Measurements from ENCODE around the gene CUL4A. TPM values are rescaled to one million over a fixed set of nuclear protein-coding genes. Genes with fewer than 3 reads are reported as not detected.

The CUL4A gene
- total RNA-seq, 1 donor from 2014 or later, result 81.3 TPM

- Histone ChIP-seq H3K79me2 (ENCODE audit: insufficient read depth, low read length) (peaks cover 25% of the 10 kb centered on the region), H3K9me3 (ENCODE audit: insufficient read depth, low read depth, low read length) (no peaks in the 10 kb centered on the region), H3K4me3 (ENCODE audit: insufficient read depth, low read depth, low read length) (no peak overlapping the region), H3K4me1 (ENCODE audit: insufficient read depth, low read length) (peaks cover 39% of the 10 kb centered on the region), H3K4me2 (ENCODE audit: low read length) (peak overlapping the region; percentile 47), H4K20me1 (ENCODE audit: insufficient read depth, low read length) (peaks cover 3% of the 10 kb centered on the region), H3K27ac (ENCODE audit: low read depth, low read length) (peak overlapping the region; percentile 97), H3K9ac (ENCODE audit: low read length) (peak overlapping the region; percentile 40), H2AFZ (ENCODE audit: low read depth, low read length) (no peak overlapping the region), H3K36me3 (ENCODE audit: insufficient read depth, low read length) (peaks cover 21% of the 10 kb centered on the region), H3K27me3 (ENCODE audit: insufficient read depth, low read length) (no peaks in the 10 kb centered on the region)
- peaks cover 17% of the 10 kb centered on the region for H3K4me1 Mint-ChIP-seq (ENCODE audit: low read depth, unreplicated experiment)
- TF ChIP-seq, protein P1, sequence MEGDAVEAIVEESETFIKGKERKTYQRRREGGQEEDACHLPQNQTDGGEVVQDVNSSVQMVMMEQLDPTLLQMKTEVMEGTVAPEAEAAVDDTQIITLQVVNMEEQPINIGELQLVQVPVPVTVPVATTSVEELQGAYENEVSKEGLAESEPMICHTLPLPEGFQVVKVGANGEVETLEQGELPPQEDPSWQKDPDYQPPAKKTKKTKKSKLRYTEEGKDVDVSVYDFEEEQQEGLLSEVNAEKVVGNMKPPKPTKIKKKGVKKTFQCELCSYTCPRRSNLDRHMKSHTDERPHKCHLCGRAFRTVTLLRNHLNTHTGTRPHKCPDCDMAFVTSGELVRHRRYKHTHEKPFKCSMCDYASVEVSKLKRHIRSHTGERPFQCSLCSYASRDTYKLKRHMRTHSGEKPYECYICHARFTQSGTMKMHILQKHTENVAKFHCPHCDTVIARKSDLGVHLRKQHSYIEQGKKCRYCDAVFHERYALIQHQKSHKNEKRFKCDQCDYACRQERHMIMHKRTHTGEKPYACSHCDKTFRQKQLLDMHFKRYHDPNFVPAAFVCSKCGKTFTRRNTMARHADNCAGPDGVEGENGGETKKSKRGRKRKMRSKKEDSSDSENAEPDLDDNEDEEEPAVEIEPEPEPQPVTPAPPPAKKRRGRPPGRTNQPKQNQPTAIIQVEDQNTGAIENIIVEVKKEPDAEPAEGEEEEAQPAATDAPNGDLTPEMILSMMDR (IDR thresholded peaks at IDR 0.05; ENCODE audit: insufficient read depth, low read depth, low read length), result no peak
- TF ChIP-seq EZH2 (IDR thresholded peaks at IDR 0.05; ENCODE audit: insufficient read depth, low read length), result no peak
- H3K9me3 Mint-ChIP-seq (ENCODE audit: unreplicated experiment), result no peaks in the 10 kb centered on the region
- H3K36me3 Mint-ChIP-seq (ENCODE audit: low read depth, unreplicated experiment), result peaks cover 25% of the 10 kb centered on the region
- FAIRE-seq (no peak), DNase-seq (ENCODE audit: low read depth) (peak; percentile 30)
- no peaks in the 10 kb centered on the region for H3K27me3 Mint-ChIP-seq (ENCODE audit: low read depth, unreplicated experiment)
- H3K27ac Mint-ChIP-seq (ENCODE audit: unreplicated experiment), result peak overlapping the region; percentile 93
- H3K4me3 Mint-ChIP-seq (ENCODE audit: unreplicated experiment), result no peak overlapping the region
These were observed 21.3 kb upstream of the CUL4A start for GRCh38 chr13:113187883-113188665.

DNA sequence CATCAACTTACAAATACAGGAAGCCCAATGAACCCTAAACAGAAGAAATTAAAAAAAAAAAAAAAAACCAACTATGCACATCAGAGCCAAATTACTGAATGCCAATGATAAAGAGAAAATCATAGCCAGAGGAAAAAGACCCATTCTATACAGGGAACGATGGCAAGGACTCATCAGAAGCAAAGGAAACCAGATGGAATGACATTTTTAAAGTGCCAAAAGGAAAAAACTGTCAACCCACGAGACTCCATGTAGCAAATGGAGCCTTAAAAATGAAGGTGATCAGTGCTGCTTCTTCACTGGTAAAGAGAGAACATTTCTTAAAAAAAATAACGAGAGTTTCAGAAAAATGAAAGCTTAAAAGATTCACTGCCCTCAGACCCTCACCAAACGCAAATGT, 19.2 kb upstream of the CUL4A start:
- H3K27ac Mint-ChIP-seq (ENCODE audit: unreplicated experiment), result no peak overlapping the region
- H3K9me3 Mint-ChIP-seq (ENCODE audit: unreplicated experiment), result no peaks in the 10 kb centered on the region
- Histone ChIP-seq H3K9ac (ENCODE audit: low read length) (no peak overlapping the region), H3K4me2 (ENCODE audit: low read length) (no peak overlapping the region), H3K9me3 (ENCODE audit: insufficient read depth, low read depth, low read length) (no peaks in the 10 kb centered on the region), H3K27me3 (ENCODE audit: insufficient read depth, low read length) (no peaks in the 10 kb centered on the region), H3K4me1 (ENCODE audit: insufficient read depth, low read length) (peaks cover 32% of the 10 kb centered on the region), H4K20me1 (ENCODE audit: insufficient read depth, low read length) (peaks cover 3% of the 10 kb centered on the region), H3K79me2 (ENCODE audit: insufficient read depth, low read length) (peaks cover 20% of the 10 kb centered on the region), H3K36me3 (ENCODE audit: insufficient read depth, low read length) (peaks cover 26% of the 10 kb centered on the region), H3K27ac (ENCODE audit: low read depth, low read length) (no peak overlapping the region), H2AFZ (ENCODE audit: low read depth, low read length) (no peak overlapping the region), H3K4me3 (ENCODE audit: insufficient read depth, low read depth, low read length) (no peak overlapping the region)
- H3K36me3 Mint-ChIP-seq (ENCODE audit: low read depth, unreplicated experiment), result peaks cover 28% of the 10 kb centered on the region
- H3K4me1 Mint-ChIP-seq (ENCODE audit: low read depth, unreplicated experiment), result peaks cover 14% of the 10 kb centered on the region
- no peaks in the 10 kb centered on the region for H3K27me3 Mint-ChIP-seq (ENCODE audit: low read depth, unreplicated experiment)
- no peak for FAIRE-seq
- no peak for DNase-seq (ENCODE audit: low read depth)
- no peak overlapping the region for H3K4me3 Mint-ChIP-seq (ENCODE audit: unreplicated experiment)
- TF ChIP-seq EZH2 (IDR thresholded peaks at IDR 0.05; ENCODE audit: insufficient read depth, low read length), result no peak
- TF ChIP-seq, protein P1 (IDR thresholded peaks at IDR 0.05; ENCODE audit: insufficient read depth, low read depth, low read length), result no peak

- peaks cover 11% of the 10 kb centered on the region for H3K4me1 ChIP-seq (ENCODE audit: insufficient read depth, low read length)
- H3K9me3 ChIP-seq (ENCODE audit: insufficient read depth, low read depth, low read length), result no peaks in the 10 kb centered on the region
- Mint-ChIP-seq H3K27me3 (ENCODE audit: low read depth, unreplicated experiment) (no peaks in the 10 kb centered on the region), H3K4me1 (ENCODE audit: low read depth, unreplicated experiment) (peaks cover 9% of the 10 kb centered on the region), H3K4me3 (ENCODE audit: unreplicated experiment) (no peak overlapping the region), H3K36me3 (ENCODE audit: low read depth, unreplicated experiment) (peaks cover 25% of the 10 kb centered on the region), H3K27ac (ENCODE audit: unreplicated experiment) (no peak overlapping the region), H3K9me3 (ENCODE audit: unreplicated experiment) (no peaks in the 10 kb centered on the region)
- H3K4me2 ChIP-seq (ENCODE audit: low read length), result no peak overlapping the region
- DNase-seq (ENCODE audit: low read depth) (no peak), FAIRE-seq (no peak)
- no peaks in the 10 kb centered on the region for H3K79me2 ChIP-seq (ENCODE audit: insufficient read depth, low read length)
- no peak overlapping the region for H3K9ac ChIP-seq (ENCODE audit: low read length)
- H3K36me3 ChIP-seq (ENCODE audit: insufficient read depth, low read length), result peaks cover 38% of the 10 kb centered on the region
- H3K4me3 ChIP-seq (ENCODE audit: insufficient read depth, low read depth, low read length), result no peak overlapping the region
- H3K27ac ChIP-seq (ENCODE audit: low read depth, low read length), result no peak overlapping the region
- H4K20me1 ChIP-seq (ENCODE audit: insufficient read depth, low read length), result peaks cover 4% of the 10 kb centered on the region
- TF ChIP-seq, protein P1 (IDR thresholded peaks at IDR 0.05; ENCODE audit: insufficient read depth, low read depth, low read length), result no peak
- TF ChIP-seq EZH2 (IDR thresholded peaks at IDR 0.05; ENCODE audit: insufficient read depth, low read length), result no peak
- no peak overlapping the region for H2AFZ ChIP-seq (ENCODE audit: low read depth, low read length)
- H3K27me3 ChIP-seq (ENCODE audit: insufficient read depth, low read length), result no peaks in the 10 kb centered on the region
These were observed 17.1 kb upstream of the CUL4A start for GRCh38 chr13:113192279-113192678.
